Fibroblast of pulmonary artery (primary cell): ENCODE measurements around the gene PAF1.

Source experiments
- DNase-seq: peaks from one replicate; pipeline ENCODE4 v3.0.0-alpha.2; 2010; ENCODE audit warnings: low read depth
- H3K4me3 ChIP-seq: replicated peaks from 2 replicates; pipeline ENCODE4 v1.5.1; 2011; ENCODE audit warnings: low read depth, mild to moderate bottlenecking, control low read depth, low read length, moderate library complexity
- CTCF ChIP-seq: IDR thresholded peaks from 2 replicates; pipeline ENCODE4 v1.5.1; 2011; ENCODE audit warnings: mild to moderate bottlenecking, control low read depth, low read length, inconsistent platforms; ENCODE audit errors: missing control alignments

The PAF1 gene

GRCh38 chr19:39369200-39369599 is 21.7 kb downstream of the PAF1 start:
- DNase-seq, result no peak

GRCh38 chr19:39365531-39365930 is 25.4 kb downstream of the PAF1 start:
- TF ChIP-seq CTCF, result no peak
- no peak overlapping the region for H3K4me3 ChIP-seq

More at GRCh38 chr19:39369200-39369599, 21.7 kb downstream of the PAF1 start:
- H3K4me3 ChIP-seq, result no peak overlapping the region
- TF ChIP-seq CTCF, result no peak

GRCh38 chr19:39363901-39364457 is 26.9 kb downstream of the PAF1 start:
- no peak for TF ChIP-seq CTCF
- DNase-seq, result no peak
- no peak overlapping the region for H3K4me3 ChIP-seq

More at GRCh38 chr19:39365531-39365930, 25.4 kb downstream of the PAF1 start:
- no peak for DNase-seq

GRCh38 chr19:39362682-39363657 is 27.9 kb downstream of the PAF1 start:
- no peak for TF ChIP-seq CTCF
- peak; percentile 59 for DNase-seq
- H3K4me3 ChIP-seq, result no peak overlapping the region

- no peak for TF ChIP-seq CTCF
- DNase-seq, result no peak
- H3K4me3 ChIP-seq, result no peak overlapping the region
Observed at GRCh38 chr19:39360599-39360998, 30.3 kb downstream of the PAF1 start.

- DNase-seq, result no peak
- H3K4me3 ChIP-seq, result no peak overlapping the region
- no peak for TF ChIP-seq CTCF
Observed at GRCh38 chr19:39359026-39359425, 31.9 kb downstream of the PAF1 start.
